Measurements from ENCODE around the gene ZNF438. TPM values are rescaled to one million over a fixed set of nuclear protein-coding genes. Genes with fewer than 3 reads are reported as not detected.

The ZNF438 gene
- total RNA-seq, 1 donor from 2014 or later: 3.2 TPM

- intact Hi-C loops (cut with micrococcal nuclease): no loop called here
- H3K4me3 Mint-ChIP-seq: no peak overlapping the region
- no peak for DNase-seq
- H3K4me1 Mint-ChIP-seq: peaks cover 12% of the 10 kb centered on the region
- H3K27me3 Mint-ChIP-seq: no peaks in the 10 kb centered on the region
- H3K9me3 Mint-ChIP-seq: no peaks in the 10 kb centered on the region
- no peaks in the 10 kb centered on the region for H3K36me3 Mint-ChIP-seq (ENCODE audit: low read depth)
- no peak overlapping the region for H3K27ac Mint-ChIP-seq
These were observed 213.5 kb downstream of the ZNF438 start for GRCh38 chr10:30818010-30818660.

- H3K4me3 Mint-ChIP-seq: no peak overlapping the region
- H3K4me1 Mint-ChIP-seq: peaks cover 18% of the 10 kb centered on the region
- no peaks in the 10 kb centered on the region for H3K9me3 Mint-ChIP-seq
- intact Hi-C loops (cut with micrococcal nuclease): no loop called here
- H3K27me3 Mint-ChIP-seq: no peaks in the 10 kb centered on the region
- no peak overlapping the region for H3K27ac Mint-ChIP-seq
- no peak for DNase-seq
- H3K36me3 Mint-ChIP-seq (ENCODE audit: low read depth): no peaks in the 10 kb centered on the region
These were observed 214.1 kb downstream of the ZNF438 start for GRCh38 chr10:30817541-30817940.

GRCh38 chr10:30816820-30817171 lies 214.9 kb downstream of the ZNF438 start:
- peaks cover 24% of the 10 kb centered on the region for H3K4me1 Mint-ChIP-seq
- no peaks in the 10 kb centered on the region for H3K9me3 Mint-ChIP-seq
- H3K27me3 Mint-ChIP-seq: no peaks in the 10 kb centered on the region
- no peak overlapping the region for H3K27ac Mint-ChIP-seq
- no peaks in the 10 kb centered on the region for H3K36me3 Mint-ChIP-seq (ENCODE audit: low read depth)
- DNase-seq: no peak
- intact Hi-C loops (cut with micrococcal nuclease): no loop called here
- H3K4me3 Mint-ChIP-seq: no peak overlapping the region

- Mint-ChIP-seq H3K4me1 (peaks cover 28% of the 10 kb centered on the region), H3K36me3 (ENCODE audit: low read depth) (no peaks in the 10 kb centered on the region), H3K4me3 (no peak overlapping the region), H3K9me3 (no peaks in the 10 kb centered on the region), H3K27me3 (no peaks in the 10 kb centered on the region), H3K27ac (no peak overlapping the region)
- intact Hi-C loops (cut with micrococcal nuclease): no loop called here
- no peak for DNase-seq
These were observed 215.4 kb downstream of the ZNF438 start for GRCh38 chr10:30816159-30816819.

- DNase-seq: no peak
- intact Hi-C loops (cut with micrococcal nuclease): no loop called here
- Mint-ChIP-seq H3K27me3 (no peaks in the 10 kb centered on the region), H3K4me3 (no peak overlapping the region), H3K36me3 (ENCODE audit: low read depth) (no peaks in the 10 kb centered on the region), H3K9me3 (no peaks in the 10 kb centered on the region), H3K4me1 (peaks cover 27% of the 10 kb centered on the region), H3K27ac (peak overlapping the region; percentile 21)
These were observed 217.7 kb downstream of the ZNF438 start for GRCh38 chr10:30813872-30814481.

- Mint-ChIP-seq H3K27ac (peak overlapping the region; percentile 84), H3K36me3 (ENCODE audit: low read depth) (no peaks in the 10 kb centered on the region), H3K4me3 (peak overlapping the region; percentile 50), H3K27me3 (no peaks in the 10 kb centered on the region), H3K9me3 (no peaks in the 10 kb centered on the region), H3K4me1 (peaks cover 27% of the 10 kb centered on the region)
- intact Hi-C loops (cut with micrococcal nuclease): no loop called here
- no peak for DNase-seq
These were observed 219.4 kb downstream of the ZNF438 start for GRCh38 chr10:30812018-30812851.

- Mint-ChIP-seq H3K4me1 (peaks cover 27% of the 10 kb centered on the region), H3K36me3 (ENCODE audit: low read depth) (no peaks in the 10 kb centered on the region), H3K27ac (peak overlapping the region; percentile 84), H3K4me3 (peak overlapping the region; percentile 50), H3K9me3 (no peaks in the 10 kb centered on the region), H3K27me3 (no peaks in the 10 kb centered on the region)
- intact Hi-C loops (cut with micrococcal nuclease): no loop called here
- DNase-seq: peak; percentile 69
These were observed 220.2 kb downstream of the ZNF438 start for GRCh38 chr10:30811276-30812017.

- H3K27ac Mint-ChIP-seq: no peak overlapping the region
- no peak for DNase-seq
- H3K4me3 Mint-ChIP-seq: no peak overlapping the region
- H3K4me1 Mint-ChIP-seq: peaks cover 27% of the 10 kb centered on the region
- intact Hi-C loops (cut with micrococcal nuclease): no loop called here
- no peaks in the 10 kb centered on the region for H3K36me3 Mint-ChIP-seq (ENCODE audit: low read depth)
- H3K9me3 Mint-ChIP-seq: no peaks in the 10 kb centered on the region
- H3K27me3 Mint-ChIP-seq: no peaks in the 10 kb centered on the region
These were observed 221.2 kb downstream of the ZNF438 start for GRCh38 chr10:30810416-30810815.

- no peak overlapping the region for H3K27ac Mint-ChIP-seq
- intact Hi-C loops (cut with micrococcal nuclease): no loop called here
- DNase-seq: no peak
- H3K9me3 Mint-ChIP-seq: no peaks in the 10 kb centered on the region
- no peak overlapping the region for H3K4me3 Mint-ChIP-seq
- no peaks in the 10 kb centered on the region for H3K36me3 Mint-ChIP-seq (ENCODE audit: low read depth)
- peaks cover 16% of the 10 kb centered on the region for H3K4me1 Mint-ChIP-seq
- H3K27me3 Mint-ChIP-seq: no peaks in the 10 kb centered on the region
These were observed 224.8 kb downstream of the ZNF438 start for GRCh38 chr10:30806850-30807249.

- H3K36me3 Mint-ChIP-seq (ENCODE audit: low read depth): no peaks in the 10 kb centered on the region
- H3K4me1 Mint-ChIP-seq: peaks cover 10% of the 10 kb centered on the region
- H3K9me3 Mint-ChIP-seq: no peaks in the 10 kb centered on the region
These were observed 226.6 kb downstream of the ZNF438 start for GRCh38 chr10:30805061-30805460.

GRCh38 chr10:30804478-30805055 lies 227.1 kb downstream of the ZNF438 start:
- H3K9me3 Mint-ChIP-seq: no peaks in the 10 kb centered on the region

More at GRCh38 chr10:30805061-30805460, 226.6 kb downstream of the ZNF438 start:
- Mint-ChIP-seq H3K4me3 (no peak overlapping the region), H3K27ac (no peak overlapping the region), H3K27me3 (no peaks in the 10 kb centered on the region)
- no peak for DNase-seq
- intact Hi-C loops (cut with micrococcal nuclease): no loop called here

GRCh38 chr10:30803892-30804322 lies 227.8 kb downstream of the ZNF438 start:
- H3K4me1 Mint-ChIP-seq: peaks cover 10% of the 10 kb centered on the region
- no peaks in the 10 kb centered on the region for H3K36me3 Mint-ChIP-seq (ENCODE audit: low read depth)
- no peaks in the 10 kb centered on the region for H3K27me3 Mint-ChIP-seq
- no peak overlapping the region for H3K4me3 Mint-ChIP-seq
- no peaks in the 10 kb centered on the region for H3K9me3 Mint-ChIP-seq
- intact Hi-C loops (cut with micrococcal nuclease): no loop called here
- DNase-seq: no peak
- no peak overlapping the region for H3K27ac Mint-ChIP-seq

More at GRCh38 chr10:30804478-30805055, 227.1 kb downstream of the ZNF438 start:
- no peak overlapping the region for H3K4me3 Mint-ChIP-seq
- no peaks in the 10 kb centered on the region for H3K27me3 Mint-ChIP-seq
- H3K27ac Mint-ChIP-seq: peak overlapping the region; percentile 56
- intact Hi-C loops (cut with micrococcal nuclease): no loop called here
- no peaks in the 10 kb centered on the region for H3K36me3 Mint-ChIP-seq (ENCODE audit: low read depth)
- peaks cover 10% of the 10 kb centered on the region for H3K4me1 Mint-ChIP-seq
- DNase-seq: no peak

- peaks cover 10% of the 10 kb centered on the region for H3K4me1 Mint-ChIP-seq
- intact Hi-C loops (cut with micrococcal nuclease): no loop called here
- DNase-seq: no peak
- H3K27me3 Mint-ChIP-seq: no peaks in the 10 kb centered on the region
- no peak overlapping the region for H3K27ac Mint-ChIP-seq
- H3K9me3 Mint-ChIP-seq: no peaks in the 10 kb centered on the region
- no peak overlapping the region for H3K4me3 Mint-ChIP-seq
- H3K36me3 Mint-ChIP-seq (ENCODE audit: low read depth): no peaks in the 10 kb centered on the region
These were observed 228.6 kb downstream of the ZNF438 start for GRCh38 chr10:30803058-30803457.
